Parietal lobe (tissue), 1 donor: ENCODE results near the gene ZNF780A. TPM values are rescaled to one million over a fixed set of nuclear protein-coding genes. Genes with fewer than 3 reads are reported as not detected.

Experiments
- total RNA-seq: library from RNA; depleted of rRNA; stranded (reverse); fragments of >200 nt; gene quantifications from one replicate; pipeline ENCODE4 v1.2.3, GENCODE V29; 2014

Gene ZNF780A
- 50.7 TPM for total RNA-seq

DNA sequence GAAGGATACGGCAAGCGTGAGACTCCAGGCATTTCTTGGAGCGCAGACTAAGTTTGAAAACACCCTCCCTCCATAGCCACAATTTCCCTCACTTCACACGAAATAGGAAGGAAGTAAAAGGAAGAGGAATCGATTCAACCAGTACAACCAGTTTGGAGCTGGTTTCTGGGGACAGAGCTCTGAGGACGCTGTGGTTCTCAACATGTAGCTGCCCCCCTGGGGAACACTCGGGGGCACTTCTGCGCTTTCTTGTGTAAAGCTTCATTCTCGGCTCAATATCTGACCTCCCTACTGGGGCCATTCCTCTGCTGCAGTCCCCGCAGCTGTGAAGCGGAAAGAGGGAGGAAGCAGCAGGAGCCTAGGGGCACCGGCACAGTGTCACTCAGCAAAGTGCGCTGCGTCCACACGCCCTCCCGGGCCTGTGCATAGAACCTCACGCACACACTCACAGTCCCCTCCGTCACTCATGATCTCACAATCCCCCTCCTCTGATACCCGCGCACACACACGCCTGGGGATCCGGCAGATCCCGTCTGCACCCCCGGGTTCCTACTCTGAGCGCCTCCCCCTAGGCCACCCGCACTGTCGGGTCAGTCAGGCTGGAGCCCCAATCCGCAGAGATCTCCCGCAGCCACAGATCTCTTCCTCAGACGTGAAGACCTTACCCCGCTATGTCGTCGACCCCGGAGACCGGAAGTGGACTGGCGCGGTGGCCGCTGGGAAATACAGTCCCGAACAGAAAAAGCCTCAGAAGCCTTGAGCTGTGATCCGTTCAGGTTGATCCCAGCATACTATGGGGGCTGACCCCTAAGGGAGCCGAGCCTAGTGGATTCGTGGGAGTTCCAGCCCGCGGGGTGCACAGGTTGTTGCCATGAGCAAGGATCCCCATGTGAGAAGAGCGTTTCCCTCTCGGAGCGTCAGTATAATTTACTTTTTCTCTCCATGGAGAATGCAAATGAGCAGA is at the start of gene ZNF780A:
TSS of gene ZNF780A (minus strand) at position 703 of the 964 bp plus-strand sequence. CDS start 6,190 bp downstream, outside the sequence.

DNA sequence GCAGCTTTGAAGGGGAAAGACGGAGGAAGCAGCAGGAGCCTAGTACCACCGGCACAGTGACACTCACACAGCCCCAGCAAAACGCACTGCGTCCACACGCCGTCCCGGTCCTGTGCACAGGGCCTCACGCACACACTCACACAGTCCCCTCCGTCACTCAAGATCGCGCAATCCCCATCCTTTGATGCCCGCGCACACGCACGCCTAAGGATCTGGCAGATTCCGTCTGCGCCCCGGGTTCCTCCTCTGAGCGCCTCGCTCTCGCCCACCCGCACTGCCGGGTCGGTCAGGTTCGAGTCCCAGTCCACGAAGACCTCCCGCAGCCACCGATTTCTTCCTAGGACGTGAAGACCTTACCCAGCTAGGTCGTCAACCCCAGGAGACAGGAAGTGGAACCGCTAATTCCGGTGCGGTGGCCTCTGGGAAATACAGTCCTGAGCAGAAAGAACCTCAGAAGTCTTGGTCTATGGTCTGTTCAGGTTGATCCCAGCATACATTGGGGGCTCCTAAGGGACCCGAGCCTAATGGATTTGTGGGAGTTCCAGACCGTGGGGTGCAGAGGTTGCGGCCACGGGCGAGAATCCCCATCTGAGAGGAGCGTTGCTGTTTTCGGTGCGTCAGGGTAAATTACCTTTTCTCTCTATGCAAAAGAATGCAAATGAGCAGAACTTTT is 34.8 kb downstream of the ZNF780A start, which contains the start of gene ZNF780B:
TSS of gene ZNF780B (minus strand) at position 400 of the 673 bp plus-strand sequence. CDS start 5,899 bp downstream, outside the sequence.

Other genes with a start within 250 kb of the ZNF780A start
- gene FBL, start 244.6 kb downstream of the ZNF780A start, total RNA-seq, result 121 TPM
- 5.0 TPM for gene FCGBP, start 156.3 kb downstream of the ZNF780A start, total RNA-seq
- 78.3 TPM for gene PSMC4, start 119.8 kb downstream of the ZNF780A start, total RNA-seq
- gene ZNF546, start 93.9 kb downstream of the ZNF780A start, total RNA-seq, result 20.3 TPM
- 110 TPM for gene ZNF780B, start 34.7 kb downstream of the ZNF780A start, total RNA-seq
- gene MAP3K10, start 100.5 kb upstream of the ZNF780A start, total RNA-seq, result 43.5 TPM
- 41.6 TPM for gene TTC9B, start 127.4 kb upstream of the ZNF780A start, total RNA-seq
- gene CCNP, start 135.7 kb upstream of the ZNF780A start, total RNA-seq, result 0.94 TPM
- gene AKT2, start 194.4 kb upstream of the ZNF780A start, total RNA-seq, result 131 TPM